Measurements from ENCODE around the gene TRDMT1. TPM values are rescaled to one million over a fixed set of nuclear protein-coding genes. Genes with fewer than 3 reads are reported as not detected.

TRDMT1 gene
- total RNA-seq, 1 experiment from 2014 or later = 20.2 TPM

- no peak overlapping the region for H2BK20ac ChIP-seq (ENCODE audit: low read depth, low read length, poor library complexity, severe bottlenecking)
- TF ChIP-seq CTCF (conservative IDR thresholded peaks at IDR 0.05) = no peak
- no peak overlapping the region for H4K5ac ChIP-seq (ENCODE audit: insufficient read length, low read depth, low read length)
- Mint-ChIP-seq H3K27me3 (ENCODE audit: low read depth) (no peaks in the 10 kb centered on the region), H3K4me1 (peaks cover 18 to 23% of the 10 kb centered on the region in 2 experiments), H3K9me3 (no peaks in the 10 kb centered on the region), H3K36me3 (ENCODE audit: insufficient read depth in 1 of 3, low read depth in 3 of 3) (0 out of 7 replicates have a peak, but pooled peaks cover 0 to 4% (median 0%) of the 10 kb centered on the region in 3 experiments), H3K4me3 (no peak overlapping the region), H3K27ac (no peak overlapping the region)
- H3K4ac ChIP-seq (ENCODE audit: low read depth, low read length) = no peak overlapping the region
- H2BK120ac ChIP-seq (ENCODE audit: low read depth, low read length, poor library complexity, severe bottlenecking) = no peak overlapping the region
- H3K27ac ChIP-seq (ENCODE audit: insufficient read length, low read depth, low read length) = no peak overlapping the region
- no peak overlapping the region for H2BK12ac ChIP-seq (ENCODE audit: insufficient read length, low read depth, low read length)
- H3K79me2 ChIP-seq (ENCODE audit: insufficient read depth, low read length) = no peaks in the 10 kb centered on the region
- H3K56ac ChIP-seq (ENCODE audit: insufficient read length, low read depth, low read length) = no peak overlapping the region
- peaks cover 9% of the 10 kb centered on the region for H3K4me1 ChIP-seq (ENCODE audit: insufficient read depth, low read length)
- no peak overlapping the region for H3K4me2 ChIP-seq (ENCODE audit: insufficient read depth, insufficient read length, low read length)
- no peak overlapping the region for H3K9ac ChIP-seq (ENCODE audit: extremely low read depth, insufficient read length, low read length)
- no peak overlapping the region for H2BK5ac ChIP-seq (ENCODE audit: insufficient read length, low read length)
- H2BK15ac ChIP-seq (ENCODE audit: low read depth, low read length) = no peak overlapping the region
- H2AFZ ChIP-seq (ENCODE audit: low read length) = no peak overlapping the region
- H4K91ac ChIP-seq (ENCODE audit: insufficient read length, low read depth, low read length) = no peak overlapping the region
- no peak overlapping the region for H3T11ph ChIP-seq (ENCODE audit: low read length)
- H4K20me1 ChIP-seq (ENCODE audit: control insufficient read depth, insufficient read depth, insufficient read length) = no peaks in the 10 kb centered on the region
- H3K27me3 ChIP-seq (ENCODE audit: insufficient read depth, low read length) = no peaks in the 10 kb centered on the region
- H3K14ac ChIP-seq (ENCODE audit: insufficient read depth, low read length) = no peak overlapping the region
- H3K9me3 ChIP-seq (ENCODE audit: control insufficient read depth, low read depth, low read length) = no peaks in the 10 kb centered on the region
- H4K8ac ChIP-seq (replicated peaks; ENCODE audit: insufficient read length, low read depth, low read length) = no peak overlapping the region
- H3K23ac ChIP-seq (ENCODE audit: insufficient read length, low read depth, low read length) = no peak overlapping the region
- H3K18ac ChIP-seq (ENCODE audit: insufficient read length, low read depth, low read length) = no peak overlapping the region
- no peak overlapping the region for H2AK5ac ChIP-seq (ENCODE audit: insufficient read length, low read length)
- H3K23me2 ChIP-seq (ENCODE audit: insufficient read length, low read depth, low read length, poor library complexity, severe bottlenecking) = no peaks in the 10 kb centered on the region
- WGBS (ENCODE audit: extremely low coverage, insufficient read length, low lambda C conversion rate) = no CpG with 5 or more reads among the region's 1 CpG
- no peak for DNase-seq
- H3K79me1 ChIP-seq (ENCODE audit: insufficient read depth, low read depth, low read length, poor library complexity, severe bottlenecking) = peaks cover 4% of the 10 kb centered on the region
These were observed 23.5 kb downstream of the TRDMT1 start for GRCh38 chr10:17178006-17178405.

Data from H9 (cell line).